HG03064 (cell line): Measurements from ENCODE around the gene VKORC1.
A peak's percentile ranks its signal among the peaks of the same experiment; 100 is the strongest.
"Not testable (repeated sequence)": the region's sequence is repeated elsewhere in the genome, so short reads cannot be mapped to it uniquely, and the experiment has no call there.

Source experiments
- ATAC-seq: cut with Tn5 transposase; IDR thresholded peaks from one replicate; pipeline ENCODE4 v1.9.1; 2021; ENCODE audit warnings: low read depth; ENCODE audit not compliant: unreplicated experiment

VKORC1 gene

DNA sequence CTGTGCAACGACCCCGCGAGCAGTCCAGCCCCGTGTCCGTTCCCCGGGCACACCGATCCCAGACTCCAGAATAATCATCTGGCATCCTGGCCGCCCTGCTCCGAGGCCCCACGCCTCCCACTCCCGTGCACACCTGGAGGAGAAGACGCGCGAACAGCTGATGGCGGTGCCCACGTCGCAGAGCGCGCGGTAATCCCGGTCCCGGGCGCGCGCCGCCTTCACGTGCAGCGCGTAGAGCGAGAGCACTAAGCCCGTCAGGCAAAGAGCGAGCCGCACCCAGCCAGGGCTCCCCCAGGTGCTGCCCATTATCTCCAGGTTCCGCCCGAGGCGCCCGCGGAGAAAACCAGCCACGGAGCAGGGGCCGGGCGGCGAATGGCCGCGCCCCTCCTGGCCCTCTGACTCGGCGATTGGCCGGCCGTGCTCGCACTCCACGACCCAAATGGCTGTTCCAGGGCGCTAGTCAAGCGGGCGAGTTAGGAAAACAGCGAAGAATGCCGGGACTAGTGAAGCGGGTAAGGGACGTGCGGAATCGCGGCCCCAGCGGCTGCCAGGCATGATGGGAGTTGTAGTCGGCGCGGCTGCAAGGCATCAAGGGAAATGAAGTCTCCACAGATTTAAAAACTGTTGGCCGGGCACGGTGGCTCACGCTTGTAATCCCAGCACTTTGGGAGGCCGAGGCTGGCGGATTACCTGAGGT is at the start of gene VKORC1:
VKORC1 (minus strand) TSS at position 374 of the 697 bp plus-strand sequence; CDS start at position 306, 68 bp downstream.
- peak; percentile 82 for ATAC-seq

GRCh38 chr16:31143694-31144148 is 49.1 kb upstream of the VKORC1 start:
- ATAC-seq = no peak

- ATAC-seq = no peak
Measured at GRCh38 chr16:31143011-31143693, 48.6 kb upstream of the VKORC1 start.

DNA sequence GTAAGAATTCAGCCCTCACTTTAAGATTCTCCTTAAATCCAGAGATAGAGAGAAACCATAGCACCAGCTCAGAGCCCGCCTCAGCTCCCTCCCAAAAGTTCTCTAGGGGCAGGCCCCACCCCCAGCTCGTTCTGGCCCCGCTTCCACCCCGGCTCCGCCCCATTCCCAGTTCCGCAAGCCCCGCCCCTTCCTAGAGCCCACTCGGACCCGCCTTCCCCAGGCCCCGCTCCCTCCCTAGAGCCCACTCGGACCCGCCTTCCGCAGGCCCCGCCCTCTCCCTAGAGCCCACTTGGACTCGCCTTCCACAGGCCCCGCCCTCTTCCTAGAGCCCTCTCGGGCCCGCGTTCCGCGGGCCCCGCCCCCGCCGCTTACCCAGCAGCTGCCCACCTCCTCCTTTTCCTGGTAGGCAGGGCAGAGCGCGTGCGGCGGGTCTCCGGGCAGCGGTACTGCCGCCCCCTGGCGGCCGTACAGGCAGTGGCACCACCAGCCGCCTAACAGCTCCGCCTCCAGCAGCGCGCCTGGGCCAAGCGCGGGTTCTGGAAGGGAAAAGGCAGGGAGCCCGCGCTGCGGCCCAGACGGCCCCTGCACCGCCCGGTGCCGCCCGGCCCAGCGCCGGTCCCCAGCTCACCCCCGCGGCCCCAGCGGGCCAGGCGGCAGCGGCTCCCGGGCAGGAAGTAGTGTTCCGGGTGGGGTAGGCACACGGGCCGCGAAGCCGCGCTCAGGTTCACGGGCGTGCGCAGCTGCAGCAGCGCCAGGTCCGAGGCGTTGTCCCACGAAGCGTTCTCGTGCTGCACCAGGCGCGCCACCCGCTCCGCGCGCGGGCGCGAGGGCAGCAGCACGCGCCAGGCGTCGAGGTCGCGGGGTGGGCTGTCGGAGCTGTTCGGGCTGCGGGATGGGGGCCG is 47.8 kb upstream of the VKORC1 start:
- peak; percentile 79 for ATAC-seq

GRCh38 chr16:31141489-31142108 is 47.0 kb upstream of the VKORC1 start:
- ATAC-seq = peak; percentile 3

DNA sequence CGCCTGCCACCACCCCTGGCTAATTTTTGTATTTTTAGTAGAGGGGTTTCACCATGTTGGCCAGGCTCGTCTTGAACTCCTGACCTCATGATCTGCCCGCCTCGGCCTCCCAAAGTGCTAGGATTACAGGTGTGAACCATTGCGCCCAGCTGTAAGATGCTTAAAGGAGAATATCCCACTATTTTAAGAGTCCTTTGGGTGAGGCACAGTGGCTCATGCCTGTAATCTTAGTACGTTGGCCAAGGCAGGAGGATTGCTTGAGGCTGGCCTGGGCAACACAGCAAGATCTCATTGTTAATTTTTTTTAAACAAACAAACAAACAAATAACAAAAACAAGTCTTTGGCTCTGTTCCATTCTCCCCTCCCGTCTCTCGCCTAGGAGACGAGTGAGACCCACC is 46.5 kb upstream of the VKORC1 start:
- not testable (repeated sequence) for ATAC-seq

- no peak for ATAC-seq
Measured at GRCh38 chr16:31138621-31139578, 44.3 kb upstream of the VKORC1 start.

DNA sequence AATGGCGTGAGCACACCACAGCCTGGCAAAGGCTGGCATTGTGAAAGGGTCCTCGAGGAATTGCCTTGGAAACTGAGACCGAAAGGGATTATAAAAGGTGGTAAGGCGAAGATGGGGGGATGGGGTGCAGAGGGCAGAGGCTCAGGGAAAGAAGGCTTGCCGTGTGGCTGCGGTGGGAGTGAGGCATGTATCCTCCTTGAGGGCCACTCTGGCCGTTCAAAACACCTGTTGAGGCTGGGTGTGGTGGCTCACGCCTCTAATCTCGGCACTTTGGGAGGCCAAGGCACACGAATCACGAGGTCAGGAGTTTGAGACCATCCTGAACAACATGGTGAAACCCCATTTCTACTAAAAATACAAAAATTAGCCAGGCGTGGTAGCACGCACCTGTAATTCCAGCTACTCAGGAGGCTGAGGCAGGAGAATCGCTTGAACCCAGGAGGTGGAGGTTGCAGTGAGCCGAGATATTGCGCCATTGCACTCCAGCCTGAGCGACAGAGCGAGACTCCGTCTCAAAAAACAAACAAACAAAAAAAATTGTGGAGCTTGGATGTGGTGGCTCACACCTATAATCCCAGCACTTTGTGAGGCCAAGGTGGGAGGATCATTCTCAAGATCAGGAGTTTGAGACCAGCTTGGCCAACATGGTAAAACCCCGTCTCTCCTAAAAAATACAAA is 42.4 kb upstream of the VKORC1 start:
- not testable (repeated sequence) for ATAC-seq

GRCh38 chr16:31136287-31136662 is 41.7 kb upstream of the VKORC1 start:
- no peak for ATAC-seq

- no peak for ATAC-seq
Measured at GRCh38 chr16:31135535-31136286, 41.1 kb upstream of the VKORC1 start, which contains the start of gene PRSS8. TSS of gene PRSS8 (minus strand) at chr16:31135727. CDS start at chr16:31135498, 229 bp downstream.

DNA sequence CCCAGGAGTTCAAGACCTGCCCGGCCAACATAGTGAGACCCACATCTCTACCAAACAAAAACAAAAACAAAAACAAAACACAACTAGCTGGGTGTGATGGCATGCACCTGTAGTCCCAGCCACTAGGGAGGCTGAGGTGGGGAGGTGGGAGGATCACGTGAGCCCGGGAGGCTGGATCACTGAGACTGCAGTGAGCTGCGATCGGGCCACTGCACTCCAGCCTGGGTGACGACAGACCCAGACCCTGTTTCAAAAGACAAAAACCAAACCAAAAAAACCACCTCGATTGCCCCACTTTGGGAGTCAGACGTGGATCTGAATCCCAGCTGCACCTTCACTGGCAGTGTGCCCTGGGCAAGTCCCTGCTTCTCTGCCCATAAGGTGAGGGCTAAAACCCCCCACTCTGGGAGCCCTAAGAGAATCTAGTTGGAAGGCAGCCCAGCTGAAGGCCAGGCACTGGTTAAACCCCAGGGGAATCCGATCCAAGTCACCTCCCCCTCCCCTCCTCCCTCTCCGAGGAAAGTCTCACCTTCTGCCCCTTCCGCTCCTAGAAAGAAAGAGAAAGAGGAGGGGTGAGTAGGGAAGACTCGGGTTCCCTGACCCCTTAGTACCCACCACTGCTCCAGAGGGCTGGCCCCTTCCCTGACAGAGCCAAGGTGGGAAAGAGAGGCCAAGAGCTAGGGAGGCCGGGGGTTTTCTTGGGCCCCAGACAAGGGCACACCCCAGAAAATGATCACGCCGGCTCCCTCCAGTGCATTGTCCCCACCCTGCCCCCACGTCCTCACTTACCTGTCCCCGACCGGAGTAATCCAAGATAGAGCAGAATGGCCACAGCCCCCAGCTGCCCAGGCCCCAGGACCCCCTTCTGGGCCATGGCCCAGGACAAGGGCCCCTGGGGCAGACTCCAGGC is 40.3 kb upstream of the VKORC1 start:
- ATAC-seq = no peak

DNA sequence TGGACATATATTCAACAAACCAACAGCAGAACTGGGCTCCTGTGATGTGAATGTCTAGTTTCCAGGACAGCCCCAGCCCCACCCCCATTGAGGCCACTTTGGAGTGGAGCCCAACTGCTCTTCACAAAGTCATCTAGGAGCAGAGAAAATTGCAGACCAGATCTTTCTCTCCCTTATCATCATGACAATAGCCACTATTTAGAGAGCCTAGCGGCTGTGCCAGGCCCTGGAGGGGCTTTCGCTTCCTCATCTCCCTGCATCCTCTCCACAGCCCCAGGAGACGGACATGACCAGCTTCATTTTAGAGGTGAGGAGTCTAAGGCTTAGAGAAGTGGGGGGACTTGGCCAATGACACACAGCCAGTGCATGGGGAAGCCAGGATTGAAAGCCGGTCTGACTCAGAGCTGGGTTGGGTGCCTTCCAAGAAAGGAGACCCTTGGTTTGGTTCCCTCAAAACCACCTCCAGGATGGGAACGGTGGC is 39.5 kb upstream of the VKORC1 start:
- ATAC-seq = no peak

GRCh38 chr16:31133046-31133501 is 38.5 kb upstream of the VKORC1 start:
- no peak for ATAC-seq

DNA sequence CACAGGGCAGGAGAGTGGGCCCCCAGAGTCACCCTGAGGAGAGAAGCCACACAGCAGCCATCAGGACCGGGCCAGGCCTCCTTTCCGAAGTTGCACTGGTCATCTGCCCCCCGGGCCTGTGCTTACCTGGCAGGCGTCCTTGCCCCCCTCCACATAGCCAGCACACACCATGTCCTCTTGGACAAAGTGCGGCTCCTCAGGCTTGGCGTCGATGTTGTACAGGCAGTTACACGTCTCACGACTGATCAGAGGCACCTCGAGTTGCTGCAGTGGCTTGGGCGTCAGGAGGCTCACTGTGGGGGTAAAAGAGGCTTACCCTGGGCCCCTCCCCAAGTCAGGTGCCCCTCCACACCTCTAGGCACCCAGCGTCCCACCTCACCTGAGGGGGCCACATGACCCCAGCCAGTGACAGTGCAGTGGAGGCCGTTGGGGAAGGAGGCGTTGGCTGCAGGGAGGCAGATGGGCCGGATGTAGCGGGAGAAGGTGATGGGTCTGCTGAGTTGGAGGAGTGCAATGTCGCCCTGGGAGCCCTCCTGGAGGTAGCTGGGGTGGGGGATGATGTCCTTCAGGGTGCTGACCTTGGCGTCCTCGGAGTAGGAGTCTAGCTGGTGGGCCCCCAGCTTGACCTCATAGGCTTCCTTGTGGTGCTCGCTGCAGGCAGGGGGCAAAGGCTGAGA is 37.8 kb upstream of the VKORC1 start:
- ATAC-seq = no peak

GRCh38 chr16:31131841-31132271 is 37.3 kb upstream of the VKORC1 start:
- ATAC-seq = no peak

- ATAC-seq = no peak
Measured at GRCh38 chr16:31131416-31131815, 36.8 kb upstream of the VKORC1 start.
